GM12872 (cell line): ENCODE measurements around the gene ZNF394.

Source experiments
- CTCF ChIP-seq: IDR thresholded peaks from 3 replicates; pipeline ENCODE4 v1.5.1; 2011; ENCODE audit warnings: low read depth, mild to moderate bottlenecking, low read length, moderate library complexity; ENCODE audit not compliant: insufficient read depth

Gene ZNF394

GRCh38 chr7:99485094-99485493, 15.0 kb downstream of the ZNF394 start:
- TF ChIP-seq CTCF: no peak

GRCh38 chr7:99478464-99479440, 21.3 kb downstream of the ZNF394 start:
- TF ChIP-seq CTCF: no peak

GRCh38 chr7:99476107-99476506, 24.0 kb downstream of the ZNF394 start:
- no peak for TF ChIP-seq CTCF

- no peak for TF ChIP-seq CTCF
These were observed 26.8 kb downstream of the ZNF394 start for GRCh38 chr7:99473315-99473596.

GRCh38 chr7:99472561-99473314, 27.3 kb downstream of the ZNF394 start, which contains the start of gene ZNF789:
Gene ZNF789, plus strand, starts transcription at chr7:99472890. Its CDS starts 3,567 bp downstream, at chr7:99476457.
- TF ChIP-seq CTCF: no peak

- TF ChIP-seq CTCF: no peak
These were observed 30.6 kb downstream of the ZNF394 start for GRCh38 chr7:99469381-99470065.
